Peyer's patch (tissue), 4 donors: ENCODE measurements around the gene OCEL1. TPM values are rescaled to one million over a fixed set of nuclear protein-coding genes. Genes with fewer than 3 reads are reported as not detected.
A peak's percentile ranks its signal among the peaks of the same experiment; 100 is the strongest.

ENCODE experiments used
- DNase-seq, 3 donors: peaks; one replicate each; pipeline ENCODE4 v3.0.0-alpha.2; 2017 to 2019
- H3K27ac ChIP-seq, 4 donors: fragments of 200-600 bp; sonication (generic); one replicate each; pipeline ENCODE4 v1.5.1; 2016 to 2019
- H3K27me3 ChIP-seq, 2 donors: fragments of 200-600 bp; sonication (generic); one replicate each; pipeline ENCODE4 v1.5.1; 2019
- H3K36me3 ChIP-seq, 3 donors: fragments of 200-600 bp; sonication (generic); one replicate each; pipeline ENCODE4 v1.5.1; 2016 to 2019
- H3K4me1 ChIP-seq, 4 donors: fragments of 200-600 bp; sonication (generic); one replicate each; pipeline ENCODE4 v1.5.1; 2016 to 2019
- H3K4me3 ChIP-seq, 4 donors: fragments of 200-600 bp; sonication (generic); 1 replicate in 3 of 4; 2 replicates in 1 of 4; pipeline ENCODE4 v1.5.1; 2016 to 2019; ENCODE audit warnings: mild to moderate bottlenecking in 1 of 4
- H3K9me3 ChIP-seq, 4 donors: fragments of 200-600 bp; sonication (generic); one replicate each; pipeline ENCODE4 v1.5.1; 2016 to 2019; ENCODE audit warnings: mild to moderate bottlenecking in 1 of 4
- POLR2A ChIP-seq, 2 donors: fragments of 450-650 bp; IDR thresholded peaks; one replicate each; pipeline ENCODE4 v1.5.1; 2017; ENCODE audit warnings: antibody characterized with exemption in 2 of 2, mild to moderate bottlenecking in 2 of 2, moderate library complexity in 2 of 2
- total RNA-seq, 4 donors: library from RNA; depleted of rRNA; stranded (reverse); fragments of >200 nt; gene quantifications; one replicate each; pipeline ENCODE4 v1.1.0, GENCODE V29; 2016
- TF ChIP-seq, protein P1 (sequence below), 6 experiments: fragments of 450-650 bp in 4 of 6; fragments of 200-600 bp in 2 of 6; sonication (generic) in 1 of 6; IDR thresholded peaks; one replicate each; pipeline ENCODE4 v1.5.1; 2017 to 2019; ENCODE audit warnings: antibody characterized with exemption in 6 of 6, mild to moderate bottlenecking in 3 of 6, moderate library complexity in 1 of 6

OCEL1 gene
- total RNA-seq, 4 donors from 2014 or later = 8.3 to 38.5 (median 30.8) TPM

DNA sequence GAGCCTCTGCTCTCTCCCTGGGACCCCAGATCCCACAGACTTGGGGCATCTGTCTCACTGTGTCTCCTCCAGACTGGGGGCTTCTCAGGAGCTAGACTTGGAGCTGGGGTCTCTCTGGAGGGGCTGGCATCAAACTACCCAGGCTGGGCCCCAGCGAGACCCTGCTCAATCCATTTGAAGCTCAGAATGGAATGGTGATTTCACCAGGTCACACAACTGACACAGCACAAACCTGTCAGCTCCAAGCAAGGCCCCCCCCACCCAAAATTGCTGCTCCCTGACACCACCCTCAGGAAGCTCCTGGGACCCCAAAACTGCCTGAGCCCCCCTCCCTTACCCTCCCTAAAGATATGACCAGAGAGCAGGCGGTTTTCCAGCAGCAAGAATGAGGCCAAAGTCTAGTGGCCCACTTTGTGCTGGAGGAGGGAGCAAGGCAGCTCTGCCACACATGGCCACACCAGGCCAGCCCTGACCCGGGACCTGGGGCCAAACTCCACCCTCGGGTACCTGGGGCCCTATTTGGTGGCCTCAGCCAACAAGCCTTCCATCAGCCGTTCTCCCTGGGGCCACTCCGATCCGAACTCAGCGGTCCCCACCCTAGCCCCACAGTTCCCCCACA, 17.3 kb downstream of the OCEL1 start:
- Histone ChIP-seq H3K9me3 (no peaks in the 10 kb centered on the region), H3K4me1 (peaks cover 5 to 64% (median 12%) of the 10 kb centered on the region in 4 donors), H3K27ac (peak overlapping the region; percentile 71 to 92 (median 85)), H3K36me3 (peaks cover 0 to 11% (median 0%) of the 10 kb centered on the region in 3 donors), H3K27me3 (no peaks in the 10 kb centered on the region), H3K4me3 (peak overlapping the region; percentile 57 to 93 (median 74))
- TF ChIP-seq, protein P1, sequence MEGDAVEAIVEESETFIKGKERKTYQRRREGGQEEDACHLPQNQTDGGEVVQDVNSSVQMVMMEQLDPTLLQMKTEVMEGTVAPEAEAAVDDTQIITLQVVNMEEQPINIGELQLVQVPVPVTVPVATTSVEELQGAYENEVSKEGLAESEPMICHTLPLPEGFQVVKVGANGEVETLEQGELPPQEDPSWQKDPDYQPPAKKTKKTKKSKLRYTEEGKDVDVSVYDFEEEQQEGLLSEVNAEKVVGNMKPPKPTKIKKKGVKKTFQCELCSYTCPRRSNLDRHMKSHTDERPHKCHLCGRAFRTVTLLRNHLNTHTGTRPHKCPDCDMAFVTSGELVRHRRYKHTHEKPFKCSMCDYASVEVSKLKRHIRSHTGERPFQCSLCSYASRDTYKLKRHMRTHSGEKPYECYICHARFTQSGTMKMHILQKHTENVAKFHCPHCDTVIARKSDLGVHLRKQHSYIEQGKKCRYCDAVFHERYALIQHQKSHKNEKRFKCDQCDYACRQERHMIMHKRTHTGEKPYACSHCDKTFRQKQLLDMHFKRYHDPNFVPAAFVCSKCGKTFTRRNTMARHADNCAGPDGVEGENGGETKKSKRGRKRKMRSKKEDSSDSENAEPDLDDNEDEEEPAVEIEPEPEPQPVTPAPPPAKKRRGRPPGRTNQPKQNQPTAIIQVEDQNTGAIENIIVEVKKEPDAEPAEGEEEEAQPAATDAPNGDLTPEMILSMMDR (IDR thresholded peaks at IDR 0.05) = no peak
- peak in 1 of 2 donors; percentile 33 for TF ChIP-seq POLR2A (IDR thresholded peaks at IDR 0.05)
- peak in 2 of 3 donors; percentile 77 to 80 for DNase-seq

DNA sequence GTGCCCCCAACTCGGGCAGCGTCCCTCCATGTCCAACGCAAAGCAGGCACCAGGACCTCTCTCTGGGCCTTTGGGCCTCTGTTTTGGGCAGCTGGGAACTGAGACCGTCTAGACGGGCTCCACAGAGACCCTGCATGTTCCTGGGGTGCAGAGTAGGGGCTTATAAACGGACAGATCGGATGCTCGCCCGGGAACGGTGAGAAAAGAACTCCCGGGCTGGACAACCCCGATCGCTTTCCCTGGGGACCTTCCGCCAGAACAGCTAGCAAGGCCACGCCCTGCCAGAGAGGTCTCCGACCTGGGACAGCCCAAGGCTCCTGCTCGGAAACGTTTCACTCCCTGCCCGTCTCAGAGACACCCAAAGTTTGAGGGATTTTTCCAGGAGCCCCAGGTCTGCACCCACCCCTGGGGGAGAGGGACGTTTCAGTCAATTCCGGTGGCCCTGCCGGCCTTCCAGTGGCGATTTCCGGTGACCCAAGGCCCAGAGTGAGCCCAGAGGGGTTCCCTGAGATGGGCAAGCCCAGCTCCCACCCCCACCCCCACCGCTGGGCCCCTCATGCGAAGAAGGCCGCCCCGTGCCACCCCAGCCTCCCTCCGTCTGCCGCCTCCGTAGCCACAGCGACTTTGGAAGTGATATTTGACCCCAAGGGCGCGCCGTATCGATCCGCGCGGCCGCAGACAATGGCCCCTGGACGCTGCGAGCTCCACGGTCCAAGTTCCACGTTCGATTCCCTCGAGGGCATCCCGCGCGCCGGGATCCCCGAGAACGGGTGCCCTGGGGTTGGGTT, 18.0 kb downstream of the OCEL1 start:
- Histone ChIP-seq H3K36me3 (peaks cover 0 to 4% (median 0%) of the 10 kb centered on the region in 3 donors), H3K9me3 (no peaks in the 10 kb centered on the region), H3K27ac (peak overlapping the region; percentile 71 to 92 (median 85)), H3K4me3 (peak overlapping the region; percentile 57 to 93 (median 74)), H3K27me3 (no peaks in the 10 kb centered on the region), H3K4me1 (peaks cover 7 to 68% (median 13%) of the 10 kb centered on the region in 4 donors)
- TF ChIP-seq, protein P1 (IDR thresholded peaks at IDR 0.05) = no peak
- TF ChIP-seq POLR2A (IDR thresholded peaks at IDR 0.05) = no peak
- peak in 2 of 3 donors; percentile 78 to 82 for DNase-seq

DNA sequence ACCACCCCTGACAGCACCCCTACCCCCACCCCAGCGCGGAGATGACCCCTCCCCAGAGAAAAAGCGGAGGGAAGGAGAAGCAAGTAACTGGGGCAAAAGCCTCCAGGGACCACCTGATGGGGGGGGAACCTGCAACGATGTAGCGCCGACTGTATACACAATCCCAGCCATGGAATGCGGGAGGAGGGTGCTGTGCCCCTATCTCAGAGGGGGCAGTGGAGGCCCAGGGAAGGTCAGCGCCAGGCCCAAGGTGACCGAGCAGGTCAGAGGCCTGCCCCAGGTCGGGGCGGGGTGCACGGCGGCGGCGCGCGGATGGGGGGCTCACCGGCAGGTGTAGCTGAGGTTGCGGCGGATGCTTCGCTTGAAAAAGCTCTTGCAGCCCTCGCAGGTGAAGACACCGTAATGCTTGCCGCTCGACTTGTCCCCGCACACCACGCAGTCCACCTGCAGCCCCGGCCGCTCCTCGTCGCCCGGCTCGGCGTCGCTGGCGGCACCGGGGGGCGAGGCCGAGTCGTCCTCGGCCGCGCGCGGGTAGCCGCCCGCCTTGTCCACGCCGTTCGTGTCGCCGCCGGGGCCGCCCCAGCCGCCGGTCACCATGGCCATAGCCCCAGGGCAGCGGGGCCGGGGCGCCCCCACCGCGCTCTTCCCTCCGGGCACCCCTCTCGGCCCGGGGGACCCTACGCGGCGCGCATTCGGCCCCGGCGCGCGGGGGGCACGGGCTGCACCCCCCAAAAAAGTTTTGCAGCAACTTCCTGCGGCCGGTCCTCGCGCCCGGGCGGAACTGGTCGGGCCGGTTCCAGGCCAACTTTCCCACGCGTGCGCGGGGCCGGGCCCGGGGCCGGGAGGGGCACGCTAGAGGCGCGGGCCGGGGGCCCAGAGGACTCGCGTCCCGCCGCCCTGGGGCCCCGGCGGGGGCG, 18.9 kb downstream of the OCEL1 start:
- Histone ChIP-seq H3K4me3 (peak overlapping the region; percentile 57 to 93 (median 74)), H3K27ac (peak overlapping the region; percentile 71 to 92 (median 85)), H3K27me3 (no peaks in the 10 kb centered on the region), H3K36me3 (peaks cover 0 to 4% (median 0%) of the 10 kb centered on the region in 3 donors), H3K9me3 (no peaks in the 10 kb centered on the region), H3K4me1 (peaks cover 7 to 66% (median 13%) of the 10 kb centered on the region in 4 donors)
- no peak for TF ChIP-seq POLR2A (IDR thresholded peaks at IDR 0.05)
- TF ChIP-seq, protein P1 (IDR thresholded peaks at IDR 0.05) = no peak
- peak in 2 of 3 donors; percentile 64 for DNase-seq

DNA sequence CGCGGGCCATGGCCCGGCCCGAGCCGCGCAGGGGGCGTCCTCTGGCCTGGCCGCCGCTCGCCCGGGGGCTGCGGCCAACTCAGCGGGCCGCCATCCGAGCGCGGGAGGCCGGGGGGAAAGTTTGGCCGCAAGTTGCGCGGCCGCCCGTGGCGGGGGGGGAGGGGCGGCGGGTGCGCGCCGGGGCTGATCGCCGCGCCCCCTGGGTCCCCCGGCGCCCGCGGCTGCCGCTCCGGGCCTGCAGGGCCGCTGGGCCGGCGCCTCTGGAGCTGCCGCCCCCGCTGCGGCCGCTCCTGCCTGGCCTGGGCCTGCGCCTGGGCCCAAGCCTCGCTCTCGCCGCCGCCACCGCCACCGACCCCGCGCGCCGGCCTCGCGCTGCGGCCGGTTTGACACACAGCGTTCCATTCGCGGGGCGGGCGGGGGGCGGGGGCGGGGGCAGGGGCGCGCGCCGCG, 19.5 kb downstream of the OCEL1 start, which contains the start of gene NR2F6:
NR2F6 (minus strand) TSS at position 385 of the 450 bp plus-strand sequence. CDS start 699 bp downstream, outside the sequence.
- peak within 1 kb of the TSS; percentile 79 to 92 (median 90) for H3K27ac ChIP-seq
- TF ChIP-seq, protein P1 (IDR thresholded peaks at IDR 0.05) = no peak
- peak in 1 of 2 donors; percentile 68 for TF ChIP-seq POLR2A (IDR thresholded peaks at IDR 0.05)
- peaks cover 0 to 4% (median 0%) of the 10 kb centered on the region in 3 donors for H3K36me3 ChIP-seq
- no peaks in the 10 kb centered on the region for H3K27me3 ChIP-seq
- peaks cover 7 to 59% (median 13%) of the 10 kb centered on the region in 4 donors for H3K4me1 ChIP-seq
- no peaks in the 10 kb centered on the region for H3K9me3 ChIP-seq
- DNase-seq = no peak
- peak within 1 kb of the TSS; percentile 57 to 93 (median 74) for H3K4me3 ChIP-seq
